PFSK-1 (cell line): ENCODE data around the gene SCYL2.

ENCODE experiments used
- FOXP2 ChIP-seq: optimal IDR thresholded peaks from 2 replicates; pipeline ENCODE3; 2011; ENCODE audit warnings: borderline replicate concordance, control low read depth, inconsistent platforms; ENCODE audit not compliant: insufficient read depth; ENCODE audit errors: extremely low read length, extremely low read depth
- POLR2AphosphoS5 ChIP-seq: IDR thresholded peaks from 2 replicates; pipeline ENCODE4 v1.6.1; 2012; ENCODE audit warnings: low read depth, mild to moderate bottlenecking, control low read depth, low read length, moderate library complexity
- REST ChIP-seq, 2 experiments: IDR thresholded peaks; 2 replicates each; pipeline versions ENCODE4 v1.6.1 to v1.8.0; 2011 to 2012; ENCODE audit warnings: low read depth in 2 of 2, low read length in 2 of 2, control low read depth in 1 of 2, inconsistent platforms in 1 of 2, mild to moderate bottlenecking in 1 of 2, moderate library complexity in 1 of 2; ENCODE audit not compliant: insufficient read depth in 1 of 2
- SIN3A ChIP-seq: IDR thresholded peaks from 2 replicates; pipeline ENCODE4 v1.6.1; 2012; ENCODE audit warnings: mild to moderate bottlenecking, low read length, moderate library complexity, borderline replicate concordance; ENCODE audit not compliant: insufficient read depth
- TAF1 ChIP-seq: IDR thresholded peaks from 2 replicates; pipeline ENCODE4 v1.6.1; 2012; ENCODE audit warnings: low read length, control low read depth, borderline replicate concordance; ENCODE audit not compliant: insufficient read depth

- TF ChIP-seq POLR2AphosphoS5 (no peak), TAF1 (no peak), REST (IDR thresholded peaks at IDR 0.05; ENCODE audit: insufficient read depth in 1 of 2, low read depth in 2 of 2, low read length in 2 of 2) (no peak), SIN3A (no peak), FOXP2 (no peak)
Measured at GRCh38 chr12:100234166-100234565, 32.8 kb upstream of the SCYL2 start.
